Parathyroid adenoma (tissue), 2 donors: ENCODE data around the gene FKBP15.

ENCODE experiments used
- H2AFZ ChIP-seq: fragments of 300-600 bp; sonication (generic); one replicate; pipeline ENCODE4 v1.7.0; 2017; ENCODE audit warnings: antibody characterized with exemption, mild to moderate bottlenecking
- H3K27ac ChIP-seq: fragments of 300-600 bp; sonication (generic); one replicate; pipeline ENCODE4 v1.7.0; 2017
- H3K27me3 ChIP-seq: fragments of 300-600 bp; sonication (generic); one replicate; pipeline ENCODE4 v1.7.0; 2017; ENCODE audit warnings: low read length; ENCODE audit not compliant: control insufficient read depth, insufficient read depth
- H3K36me3 ChIP-seq: fragments of 300-600 bp; sonication (generic); one replicate; pipeline ENCODE4 v1.7.0; 2017; ENCODE audit warnings: low read length; ENCODE audit not compliant: control insufficient read depth, insufficient read depth
- H3K4me1 ChIP-seq: fragments of 300-600 bp; sonication (generic); one replicate; pipeline ENCODE4 v1.7.0; 2017; ENCODE audit warnings: control low read depth
- H3K4me2 ChIP-seq: fragments of 300-600 bp; sonication (generic); one replicate; pipeline ENCODE4 v1.7.0; 2017; ENCODE audit warnings: low read length
- H3K4me3 ChIP-seq: fragments of 300-600 bp; sonication (generic); one replicate; pipeline ENCODE4 v1.7.0; 2017; ENCODE audit warnings: low read depth, low read length
- H3K79me2 ChIP-seq: fragments of 300-600 bp; sonication (generic); one replicate; pipeline ENCODE4 v1.7.0; 2017; ENCODE audit warnings: control low read depth
- H3K9ac ChIP-seq: fragments of 300-600 bp; sonication (generic); one replicate; pipeline ENCODE4 v1.7.0; 2017; ENCODE audit warnings: mild to moderate bottlenecking
- H3K9me3 ChIP-seq: fragments of 300-600 bp; sonication (generic); one replicate; pipeline ENCODE4 v1.7.0; 2017; ENCODE audit warnings: low read length; ENCODE audit not compliant: control insufficient read depth
- CTCF ChIP-seq: fragments of 300-600 bp; sonication (generic); IDR thresholded peaks from one replicate; pipeline ENCODE4 v1.7.0; 2017; ENCODE audit warnings: antibody characterized with exemption, mild to moderate bottlenecking
- donor health status: primary hyperparathyroidism.

FKBP15 gene

GRCh38 chr9:113219186-113219936, 1.7 kb downstream of the FKBP15 start:
- no peak overlapping the region for H3K9ac ChIP-seq
- no peak overlapping the region for H3K27ac ChIP-seq
- no peak overlapping the region for H2AFZ ChIP-seq
- H3K36me3 ChIP-seq, result no peaks in the 10 kb centered on the region
- H3K27me3 ChIP-seq, result no peaks in the 10 kb centered on the region
- peak overlapping the region; percentile 87 for H3K4me2 ChIP-seq
- no peak for TF ChIP-seq CTCF
- H3K4me1 ChIP-seq, result peaks cover 5% of the 10 kb centered on the region
- H3K9me3 ChIP-seq, result no peaks in the 10 kb centered on the region
- H3K79me2 ChIP-seq, result peaks cover 8% of the 10 kb centered on the region
- no peak overlapping the region for H3K4me3 ChIP-seq

GRCh38 chr9:113216406-113216805, 4.7 kb downstream of the FKBP15 start:
- Histone ChIP-seq H3K9me3 (no peaks in the 10 kb centered on the region), H3K36me3 (no peaks in the 10 kb centered on the region), H3K4me1 (no peaks in the 10 kb centered on the region), H3K9ac (no peak overlapping the region), H3K4me2 (peak overlapping the region; percentile 18), H3K27me3 (no peaks in the 10 kb centered on the region), H3K27ac (no peak overlapping the region), H3K79me2 (peaks cover 8% of the 10 kb centered on the region), H2AFZ (no peak overlapping the region), H3K4me3 (no peak overlapping the region)
- no peak for TF ChIP-seq CTCF

- Histone ChIP-seq H3K4me1 (no peaks in the 10 kb centered on the region), H3K36me3 (no peaks in the 10 kb centered on the region), H2AFZ (no peak overlapping the region), H3K9ac (no peak overlapping the region), H3K79me2 (peaks cover 4% of the 10 kb centered on the region), H3K27ac (no peak overlapping the region), H3K4me2 (no peak overlapping the region), H3K27me3 (no peaks in the 10 kb centered on the region), H3K4me3 (no peak overlapping the region), H3K9me3 (no peaks in the 10 kb centered on the region)
- no peak for TF ChIP-seq CTCF
These were observed 5.9 kb downstream of the FKBP15 start for GRCh38 chr9:113215132-113215531.

- H3K4me2 ChIP-seq, result no peak overlapping the region
- H3K27me3 ChIP-seq, result no peaks in the 10 kb centered on the region
- H3K9ac ChIP-seq, result no peak overlapping the region
- TF ChIP-seq CTCF, result no peak
- no peaks in the 10 kb centered on the region for H3K36me3 ChIP-seq
- no peaks in the 10 kb centered on the region for H3K4me1 ChIP-seq
- H3K9me3 ChIP-seq, result no peaks in the 10 kb centered on the region
- H2AFZ ChIP-seq, result no peak overlapping the region
- no peak overlapping the region for H3K4me3 ChIP-seq
- no peak overlapping the region for H3K27ac ChIP-seq
- peaks cover 2% of the 10 kb centered on the region for H3K79me2 ChIP-seq
These were observed 10.3 kb downstream of the FKBP15 start for GRCh38 chr9:113210815-113211214.

- no peak overlapping the region for H3K9ac ChIP-seq
- no peak overlapping the region for H3K4me3 ChIP-seq
- H2AFZ ChIP-seq, result no peak overlapping the region
- TF ChIP-seq CTCF, result no peak
- no peak overlapping the region for H3K4me2 ChIP-seq
- no peak overlapping the region for H3K27ac ChIP-seq
- no peaks in the 10 kb centered on the region for H3K36me3 ChIP-seq
- H3K9me3 ChIP-seq, result no peaks in the 10 kb centered on the region
- no peaks in the 10 kb centered on the region for H3K27me3 ChIP-seq
- H3K79me2 ChIP-seq, result no peaks in the 10 kb centered on the region
- no peaks in the 10 kb centered on the region for H3K4me1 ChIP-seq
These were observed 15.2 kb downstream of the FKBP15 start for GRCh38 chr9:113205861-113206260.
